ENCODE results near the gene RPS19. TPM values are rescaled to one million over a fixed set of nuclear protein-coding genes. Genes with fewer than 3 reads are reported as not detected.

RPS19 gene
- polyA plus RNA-seq, 1 experiment: 1,320 TPM

DNA sequence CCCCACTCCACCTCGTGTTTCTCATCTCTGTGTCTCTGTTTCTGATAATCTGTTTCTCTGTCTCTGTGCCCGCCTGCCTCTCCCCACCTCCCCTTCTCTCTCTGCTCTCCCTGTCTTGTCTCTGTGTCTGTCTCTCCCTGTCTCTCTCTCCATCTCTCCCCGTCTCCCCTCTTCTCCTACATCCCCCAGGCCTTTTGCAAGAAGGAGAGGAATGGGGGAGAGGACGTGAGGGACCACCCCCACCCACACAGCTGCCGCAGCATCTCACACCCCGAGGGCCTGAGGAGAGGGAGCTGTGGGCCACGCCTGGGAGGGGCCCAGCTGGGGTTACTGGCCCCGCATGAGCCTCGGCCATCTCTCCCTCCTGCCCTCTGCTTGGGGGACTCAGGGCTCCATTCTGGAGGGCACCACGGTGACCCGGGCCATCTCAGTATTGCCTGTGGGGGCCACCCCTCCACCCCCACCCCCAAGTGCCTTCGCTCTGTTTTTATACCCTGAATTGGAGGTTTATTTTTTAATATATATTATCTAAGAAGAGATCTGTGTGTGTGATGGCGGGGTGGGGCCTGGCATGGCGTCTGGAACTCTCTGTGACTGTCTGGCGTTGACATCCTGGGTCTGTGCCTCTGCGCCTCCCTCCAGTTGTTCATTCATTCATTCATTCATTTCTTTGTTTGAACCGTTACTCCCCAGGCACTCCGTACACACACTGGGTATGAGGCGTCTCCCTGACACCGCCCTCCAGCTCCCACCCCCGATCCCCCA, 47.0 kb downstream of the RPS19 start:
- peaks cover 13% of the 10 kb centered on the region for H3K27me3 ChIP-seq (ENCODE audit: control insufficient read depth, insufficient read depth, low read length)
- no peak overlapping the region for H3K27ac ChIP-seq (ENCODE audit: low read depth, low read length)
- POLR2A ChIA-PET: no interaction called here
- H3K4me3 ChIP-seq (ENCODE audit: low read depth, low read length): no peak overlapping the region
- CTCF ChIA-PET: no interaction called here
- TF ChIP-seq, protein P1, sequence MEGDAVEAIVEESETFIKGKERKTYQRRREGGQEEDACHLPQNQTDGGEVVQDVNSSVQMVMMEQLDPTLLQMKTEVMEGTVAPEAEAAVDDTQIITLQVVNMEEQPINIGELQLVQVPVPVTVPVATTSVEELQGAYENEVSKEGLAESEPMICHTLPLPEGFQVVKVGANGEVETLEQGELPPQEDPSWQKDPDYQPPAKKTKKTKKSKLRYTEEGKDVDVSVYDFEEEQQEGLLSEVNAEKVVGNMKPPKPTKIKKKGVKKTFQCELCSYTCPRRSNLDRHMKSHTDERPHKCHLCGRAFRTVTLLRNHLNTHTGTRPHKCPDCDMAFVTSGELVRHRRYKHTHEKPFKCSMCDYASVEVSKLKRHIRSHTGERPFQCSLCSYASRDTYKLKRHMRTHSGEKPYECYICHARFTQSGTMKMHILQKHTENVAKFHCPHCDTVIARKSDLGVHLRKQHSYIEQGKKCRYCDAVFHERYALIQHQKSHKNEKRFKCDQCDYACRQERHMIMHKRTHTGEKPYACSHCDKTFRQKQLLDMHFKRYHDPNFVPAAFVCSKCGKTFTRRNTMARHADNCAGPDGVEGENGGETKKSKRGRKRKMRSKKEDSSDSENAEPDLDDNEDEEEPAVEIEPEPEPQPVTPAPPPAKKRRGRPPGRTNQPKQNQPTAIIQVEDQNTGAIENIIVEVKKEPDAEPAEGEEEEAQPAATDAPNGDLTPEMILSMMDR (IDR thresholded peaks at IDR 0.05; ENCODE audit: low read depth, low read length): no peak
- DNase-seq (ENCODE audit: low read depth, low spot score): no peak
- H3K9me3 ChIP-seq (ENCODE audit: control insufficient read depth, insufficient read depth, low read length): no peaks in the 10 kb centered on the region

DNA sequence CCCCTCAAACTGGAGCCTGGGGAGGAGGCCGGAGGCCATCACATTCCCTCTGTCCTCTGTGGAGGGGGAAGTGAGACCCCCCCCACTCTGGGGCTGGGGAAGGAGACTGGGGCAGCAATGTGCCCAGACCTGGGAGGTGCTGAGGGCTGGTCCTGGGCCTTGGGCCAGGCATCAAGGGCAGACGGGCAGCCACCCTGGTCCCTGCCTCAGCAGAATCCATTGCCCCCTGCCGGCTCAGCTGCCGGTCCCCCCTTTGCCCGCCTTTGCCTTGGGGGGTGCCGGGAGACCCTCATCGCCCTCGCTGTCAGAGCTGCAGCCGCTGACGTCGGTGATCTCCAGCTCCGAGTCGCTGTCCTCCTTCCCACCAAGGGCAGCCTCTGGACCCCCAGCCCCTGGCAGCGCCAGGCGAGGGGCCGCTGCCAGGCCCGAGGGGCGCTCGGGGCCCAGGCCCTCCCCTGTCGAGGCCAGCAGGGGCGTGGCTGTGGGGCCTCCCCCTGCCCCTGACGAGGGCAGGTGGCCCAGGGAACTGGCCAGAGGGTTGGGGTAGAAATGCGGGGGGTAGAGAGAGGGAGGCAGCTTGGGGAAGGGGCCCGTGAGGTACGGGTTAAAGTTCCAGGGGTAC, 48.0 kb downstream of the RPS19 start:
- no peak overlapping the region for H3K4me3 ChIP-seq (ENCODE audit: low read depth, low read length)
- peaks cover 22% of the 10 kb centered on the region for H3K27me3 ChIP-seq (ENCODE audit: control insufficient read depth, insufficient read depth, low read length)
- CTCF ChIA-PET: interaction anchor here (0.8 kb wide), 1 partner anchor 22 kb away, joined by 6 read pairs; no protein-coding TSS in a partner anchor
- TF ChIP-seq, protein P1 (IDR thresholded peaks at IDR 0.05; ENCODE audit: low read depth, low read length): no peak
- H3K9me3 ChIP-seq (ENCODE audit: control insufficient read depth, insufficient read depth, low read length): no peaks in the 10 kb centered on the region
- DNase-seq (ENCODE audit: low read depth, low spot score): no peak
- POLR2A ChIA-PET: no interaction called here
- H3K27ac ChIP-seq (ENCODE audit: low read depth, low read length): no peak overlapping the region

DNA sequence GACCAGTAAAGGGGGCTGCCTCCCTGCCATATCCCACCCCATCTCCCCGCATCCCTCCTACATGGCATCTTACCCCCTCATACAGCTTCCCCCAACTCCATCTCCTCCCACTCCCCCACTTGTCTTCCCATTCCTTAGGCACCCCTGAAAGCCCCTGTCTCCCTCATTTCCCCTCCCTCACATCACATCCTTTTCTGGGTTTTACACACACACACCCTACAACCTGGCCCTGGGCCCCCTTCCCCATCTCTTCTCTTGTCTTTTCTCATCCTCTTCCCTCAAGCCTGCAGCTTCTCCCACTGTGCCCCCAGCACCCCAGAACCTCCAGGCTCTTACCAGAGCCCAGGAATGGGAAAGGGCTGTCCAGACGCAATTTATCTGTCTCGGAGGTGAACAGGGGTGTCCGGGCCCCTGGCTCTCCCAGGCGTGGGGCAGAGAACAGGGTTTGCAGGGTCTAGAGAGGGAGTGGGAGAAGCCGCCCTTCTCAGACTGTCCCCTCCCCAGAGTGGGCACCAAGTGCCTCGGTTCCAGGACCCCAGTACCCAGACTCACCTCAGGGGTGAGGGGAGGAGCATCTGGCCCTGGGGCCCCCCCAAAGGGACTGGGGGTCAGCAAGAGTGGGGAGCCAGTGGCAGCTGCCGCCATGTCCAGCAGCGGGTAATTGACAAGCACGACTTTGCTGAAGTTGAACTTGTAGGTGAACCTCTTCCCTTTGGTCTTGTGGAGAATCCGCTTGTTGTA, 48.8 kb downstream of the RPS19 start:
- Histone ChIP-seq H3K9me3 (ENCODE audit: control insufficient read depth, insufficient read depth, low read length) (no peaks in the 10 kb centered on the region), H3K27me3 (ENCODE audit: control insufficient read depth, insufficient read depth, low read length) (peaks cover 29% of the 10 kb centered on the region), H3K27ac (ENCODE audit: low read depth, low read length) (no peak overlapping the region), H3K4me3 (ENCODE audit: low read depth, low read length) (no peak overlapping the region)
- CTCF ChIA-PET: interaction anchor here (0.8 kb wide), 1 partner anchor 23 kb away, joined by 6 read pairs; no protein-coding TSS in a partner anchor
- TF ChIP-seq, protein P1 (IDR thresholded peaks at IDR 0.05; ENCODE audit: low read depth, low read length): no peak
- POLR2A ChIA-PET: interaction anchor here (1.1 kb wide), 1 partner anchor 10 kb away, joined by 3 read pairs; no protein-coding TSS in a partner anchor
- DNase-seq (ENCODE audit: low read depth, low spot score): no peak

DNA sequence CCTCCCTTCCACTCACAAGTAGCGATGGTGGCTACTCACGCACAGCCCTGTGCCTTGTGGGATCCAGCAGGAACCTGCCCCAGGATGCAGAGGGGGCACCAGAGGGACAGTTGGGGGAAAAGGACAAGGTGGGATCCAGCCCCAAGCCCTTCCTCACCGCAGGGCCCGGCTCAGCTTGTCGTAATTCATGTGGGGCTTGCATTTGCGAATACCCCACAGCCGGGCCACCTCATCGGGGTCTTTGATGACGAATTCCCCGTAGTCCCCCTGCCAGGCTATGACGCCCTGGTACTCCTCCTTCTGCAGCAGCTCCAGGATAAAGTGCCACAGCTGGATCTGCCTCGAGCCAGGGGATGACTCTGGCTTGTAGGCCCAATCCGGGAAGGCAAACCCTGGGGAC, 49.7 kb downstream of the RPS19 start:
- H3K4me3 ChIP-seq (ENCODE audit: low read depth, low read length): no peak overlapping the region
- POLR2A ChIA-PET: interaction anchor here (0.5 to 1.1 kb wide), 2 partner anchors 9 to 45 kb away, joined by 3 read pairs; no protein-coding TSS in a partner anchor
- no peak for DNase-seq (ENCODE audit: low read depth, low spot score)
- CTCF ChIA-PET: no interaction called here
- H3K9me3 ChIP-seq (ENCODE audit: control insufficient read depth, insufficient read depth, low read length): no peaks in the 10 kb centered on the region
- TF ChIP-seq, protein P1 (IDR thresholded peaks at IDR 0.05; ENCODE audit: low read depth, low read length): no peak
- H3K27me3 ChIP-seq (ENCODE audit: control insufficient read depth, insufficient read depth, low read length): peaks cover 35% of the 10 kb centered on the region
- no peak overlapping the region for H3K27ac ChIP-seq (ENCODE audit: low read depth, low read length)
